Heart left ventricle (tissue), 16 donors: ENCODE results near the gene BRPF1. TPM values are rescaled to one million over a fixed set of nuclear protein-coding genes. Genes with fewer than 3 reads are reported as not detected.

ENCODE experiments used
- ATAC-seq, 4 donors: fragments of 200-7000 bp; cut with Tn5 transposase; one replicate each; pipeline ENCODE4 v1.9.1; 2020 to 2022; ENCODE audit warnings: moderate library complexity in 4 of 4, mild to moderate bottlenecking in 3 of 4, moderate number of reproducible peaks in 1 of 4
- DNase-seq, 5 donors: peaks; one replicate each; pipeline ENCODE4 v3.0.0-alpha.2; 2020
- H3K27ac ChIP-seq, 12 donors: fragments of 200-600 bp; sonication (generic) in 4 of 12; one replicate each; pipeline versions ENCODE4 v1.5.0 to v1.8.0; 2016 to 2022; ENCODE audit warnings: mild to moderate bottlenecking in 2 of 12
- H3K27me3 ChIP-seq, 9 donors: fragments of 200-600 bp; sonication (generic) in 2 of 9; one replicate each; pipeline versions ENCODE4 v1.5.1 to v1.8.0; 2016 to 2022; ENCODE audit warnings: mild to moderate bottlenecking in 3 of 9
- H3K36me3 ChIP-seq, 9 donors: fragments of 200-600 bp; sonication (generic) in 2 of 9; one replicate each; pipeline versions ENCODE4 v1.5.0 to v1.8.0; 2018 to 2022; ENCODE audit warnings: mild to moderate bottlenecking in 2 of 9
- H3K4me1 ChIP-seq, 12 donors: fragments of 200-600 bp; sonication (generic) in 4 of 12; one replicate each; pipeline versions ENCODE4 v1.5.0 to v1.8.0; 2016 to 2022; ENCODE audit warnings: mild to moderate bottlenecking in 3 of 12
- H3K4me3 ChIP-seq, 12 donors: fragments of 200-600 bp; sonication (generic) in 4 of 12; one replicate each; pipeline versions ENCODE4 v1.5.0 to v1.8.0; 2017 to 2022; ENCODE audit warnings: mild to moderate bottlenecking in 9 of 12, moderate library complexity in 4 of 12
- H3K9me3 ChIP-seq, 12 donors: fragments of 200-600 bp; sonication (generic) in 4 of 12; one replicate each; pipeline versions ENCODE4 v1.5.0 to v1.8.0; 2016 to 2022; ENCODE audit warnings: mild to moderate bottlenecking in 1 of 12
- CTCF ChIP-seq, 12 donors: fragments of 200-600 bp; sonication (generic) in 4 of 12; IDR thresholded peaks; one replicate each; pipeline versions ENCODE4 v1.5.0 to v1.8.0; 2018 to 2022; ENCODE audit warnings: antibody characterized with exemption in 12 of 12, mild to moderate bottlenecking in 5 of 12
- POLR2A ChIP-seq, 2 donors: fragments of 450-650 bp; IDR thresholded peaks; one replicate each; pipeline ENCODE4 v1.6.1; 2017; ENCODE audit warnings: antibody characterized with exemption in 2 of 2, mild to moderate bottlenecking in 2 of 2, moderate library complexity in 2 of 2
- WGBS, 4 donors: extraction: QIAGEN DNeasy Blood & Tissue Kit in 2 of 4; methylation state at CpG; one replicate each; pipeline versions ENCODE4 v1.1.5 to v1.1.7; 2013 to 2018; 5-methylcytosine and 5-hydroxymethylcytosine counted together
- intact Hi-C, 10 donors: fragments of 100-400 bp; cut with DNase I; formaldehyde crosslinking; loops; one replicate each; pipeline versions ENCODE4 v1.11.1 to v1.14.2; 2022
- polyA plus RNA-seq, 2 donors: library from polyadenylated mRNA; stranded (reverse); fragments of 200-250 nt; gene quantifications; one replicate each; pipeline ENCODE4 v1.2.3, GENCODE V29; 2013
- total RNA-seq, 9 donors: library from RNA; depleted of rRNA in 2 of 9; stranded (reverse); fragments of >200 nt in 2 of 9; fragmentation: NEBNext Ultra II Directional in 3 of 9; extraction: Animal tissue kit (Norgen Biotek cat#: 25700) in 3 of 9; gene quantifications; one replicate each; pipeline versions ENCODE4 v1.1.0 to v1.2.4, GENCODE V29; 2016 to 2023
- donor health status: ischemic (EF 13 %, LVEDD 7.1; RV severe dilation, severe dysfunction).
- donor health status: healthy with polysubstance abuse.
- donor health status: DM: no; HTN: yes; CAD: no.
- donor health status: DM: no; HTN: no; CAD: no.
- donor health status: ischemic (EF 25% LVEDD 6.9; RV normal size, moderate dysfunction).
- donor health status: ischemic (EF 25% LVEDD 5.7; RV mildly dilated, moderate dysfunction).
- donor health status: healthy.
- donor health status: DM: yes; HTN: yes; CAD: no.
- donor health status: ischemic (EF 35%, LVEDD 5.7; RV mildly dilated, moderate dysfunction).
- donor health status: nonischemic (EF 11% LVEDD 7.7; RV severe dilation, severe dysfunction).
- donor health status: DM: yes; HTN: yes; CAD: no.
- donor health status: PGD.
- donor health status: ischemic (EF 29% LVEDD 5.4; RV normal size, mild dysfunction).
- donor health status: nonischemic (EF 23%, LVEDD 6.1; RV moderate dilation, normal function).

Gene BRPF1
- total and polyA plus RNA-seq, 11 donors: 5.5 to 17.8 (median 10.6) TPM

- TF ChIP-seq POLR2A (IDR thresholded peaks at IDR 0.05) (no peak), CTCF (IDR thresholded peaks at IDR 0.05) (no peak)
- H3K27ac ChIP-seq: no peak overlapping the region
- peaks cover 0 to 99% (median 95%) of the 10 kb centered on the region in 9 donors for H3K36me3 ChIP-seq
- DNase-seq: no peak
- WGBS, 4 donors: 81 to 90% (median 86%) methylated on average over 4 of the region's 4 CpGs
- peaks cover 0 to 10% (median 3%) of the 10 kb centered on the region in 12 donors for H3K4me1 ChIP-seq
- intact Hi-C loops: no loop called here
- no peaks in the 10 kb centered on the region for H3K9me3 ChIP-seq
- H3K27me3 ChIP-seq: no peaks in the 10 kb centered on the region
- no peak overlapping the region for H3K4me3 ChIP-seq
- no peak for ATAC-seq
These were observed 33.6 kb upstream of the BRPF1 start for GRCh38 chr3:9697892-9698291.

- H3K27me3 ChIP-seq: peaks cover 0 to under 1% (median 0%) of the 10 kb centered on the region in 9 donors
- DNase-seq (no peak), ATAC-seq (no peak)
- TF ChIP-seq CTCF (IDR thresholded peaks at IDR 0.05): no peak
- no peak for TF ChIP-seq POLR2A (IDR thresholded peaks at IDR 0.05)
- no peak overlapping the region for H3K4me3 ChIP-seq
- H3K4me1 ChIP-seq: peaks cover 0 to 10% (median 3%) of the 10 kb centered on the region in 12 donors
- H3K27ac ChIP-seq: no peak overlapping the region
- 98 to 100% (median 98%) methylated on average over 3 of the region's 3 CpGs for whole genome bisulfite sequencing, 4 donors
- H3K36me3 ChIP-seq: peaks cover 0 to 98% (median 94%) of the 10 kb centered on the region in 9 donors
- H3K9me3 ChIP-seq: no peaks in the 10 kb centered on the region
- intact Hi-C loops: no loop called here
These were observed 33.2 kb upstream of the BRPF1 start for GRCh38 chr3:9698293-9698692.

- ATAC-seq (no peak), DNase-seq (no peak)
- no peak overlapping the region for H3K4me3 ChIP-seq
- peaks cover 0 to 27% (median 15%) of the 10 kb centered on the region in 12 donors for H3K4me1 ChIP-seq
- H3K27ac ChIP-seq: no peak overlapping the region
- WGBS, 4 donors: 83 to 95% (median 91%) methylated on average over 2 of the region's 2 CpGs
- intact Hi-C loops: no loop called here
- TF ChIP-seq CTCF (IDR thresholded peaks at IDR 0.05) (no peak), POLR2A (IDR thresholded peaks at IDR 0.05) (no peak)
- H3K36me3 ChIP-seq: peaks cover 0 to 75% (median 72%) of the 10 kb centered on the region in 9 donors
- no peaks in the 10 kb centered on the region for H3K9me3 ChIP-seq
- H3K27me3 ChIP-seq: peaks cover 0 to 18% (median 6%) of the 10 kb centered on the region in 9 donors
These were observed 31.0 kb upstream of the BRPF1 start for GRCh38 chr3:9700536-9700935.

GRCh38 chr3:9701006-9701405, 30.5 kb upstream of the BRPF1 start:
- Histone ChIP-seq H3K27ac (no peak overlapping the region), H3K4me1 (peaks cover 0 to 27% (median 15%) of the 10 kb centered on the region in 12 donors), H3K9me3 (no peaks in the 10 kb centered on the region), H3K36me3 (peaks cover 0 to 71% (median 67%) of the 10 kb centered on the region in 9 donors), H3K4me3 (no peak overlapping the region), H3K27me3 (peaks cover 0 to 20% (median 6%) of the 10 kb centered on the region in 9 donors)
- WGBS, 4 donors: 86 to 90% (median 87%) methylated on average over 7 of the region's 7 CpGs
- DNase-seq (no peak), ATAC-seq (no peak)
- TF ChIP-seq CTCF (IDR thresholded peaks at IDR 0.05) (no peak), POLR2A (IDR thresholded peaks at IDR 0.05) (no peak)
- intact Hi-C loops: no loop called here
